ENCODE measurements around the gene DLGAP1. TPM values are rescaled to one million over a fixed set of nuclear protein-coding genes. Genes with fewer than 3 reads are reported as not detected.

DLGAP1 gene
- total RNA-seq, 3 donors from 2014 or later (not counting 1 experiment from before 2014, with no cell fraction given): not detected

DNA sequence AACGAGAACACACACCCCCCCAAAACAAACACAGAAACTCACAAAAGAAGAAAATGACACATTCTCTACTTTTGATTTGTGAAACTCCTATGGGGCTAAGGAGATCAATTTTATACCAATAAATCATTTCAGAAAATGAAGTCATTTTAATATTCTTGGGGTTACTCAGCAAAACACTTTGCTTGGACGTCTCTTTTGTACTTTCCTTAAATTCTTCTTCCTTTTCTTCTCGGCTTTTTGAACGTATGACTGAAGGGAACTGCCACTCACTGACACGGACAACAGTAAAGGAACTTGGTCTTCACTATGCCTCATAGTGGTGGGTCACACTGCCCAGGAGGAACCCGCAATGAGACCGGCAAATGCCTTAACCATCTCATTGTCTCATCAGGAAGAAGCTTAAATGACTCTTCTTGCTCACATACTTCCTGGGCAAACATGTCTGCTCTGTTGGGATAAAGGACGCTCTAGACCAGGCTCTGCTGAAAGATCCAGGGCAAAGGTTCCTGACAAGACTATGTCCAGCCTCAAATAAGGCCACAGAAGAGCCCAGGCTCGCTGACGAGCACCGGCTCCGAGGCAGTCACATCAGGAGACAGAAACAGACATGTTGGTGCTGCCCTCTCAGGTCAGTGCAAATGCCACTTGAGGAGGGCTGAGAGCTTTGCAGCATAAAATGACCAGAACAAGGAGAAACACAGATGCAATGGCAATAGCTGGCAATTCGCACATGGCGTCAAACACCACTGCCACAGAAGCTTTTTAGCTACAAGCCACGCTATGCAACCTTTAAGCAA, 799.7 kb downstream of the DLGAP1 start:
- Histone ChIP-seq H3K36me3 (ENCODE audit: control insufficient read depth, insufficient read depth, low read length) (no peaks in the 10 kb centered on the region), H3K9me3 (ENCODE audit: control insufficient read depth, insufficient read depth, low read length) (no peaks in the 10 kb centered on the region), H3K27ac (ENCODE audit: low read length) (no peak overlapping the region), H3K4me1 (ENCODE audit: control insufficient read depth, insufficient read depth, low read length) (no peaks in the 10 kb centered on the region), H3K27me3 (ENCODE audit: control insufficient read depth, insufficient read depth, low read length) (no peaks in the 10 kb centered on the region), H3K4me3 (ENCODE audit: low read length) (no peak overlapping the region)
- DNase-seq (no peak), ATAC-seq (no peak)
- peaks cover 0 to under 1% of the 10 kb centered on the region in 2 donors for H3K4me1 Mint-ChIP-seq
- H3K27ac Mint-ChIP-seq: no peak overlapping the region
- peaks cover 0 to 4% of the 10 kb centered on the region in 2 donors for H3K27me3 Mint-ChIP-seq (ENCODE audit: low read depth in 2 of 2)
- intact Hi-C loops (cut with micrococcal nuclease): no loop called here
- WGBS (ENCODE audit: insufficient coverage): 85% methylated on average over 15 of the region's 15 CpGs
- H3K4me3 Mint-ChIP-seq: no peak overlapping the region
- TF ChIP-seq, protein P1, sequence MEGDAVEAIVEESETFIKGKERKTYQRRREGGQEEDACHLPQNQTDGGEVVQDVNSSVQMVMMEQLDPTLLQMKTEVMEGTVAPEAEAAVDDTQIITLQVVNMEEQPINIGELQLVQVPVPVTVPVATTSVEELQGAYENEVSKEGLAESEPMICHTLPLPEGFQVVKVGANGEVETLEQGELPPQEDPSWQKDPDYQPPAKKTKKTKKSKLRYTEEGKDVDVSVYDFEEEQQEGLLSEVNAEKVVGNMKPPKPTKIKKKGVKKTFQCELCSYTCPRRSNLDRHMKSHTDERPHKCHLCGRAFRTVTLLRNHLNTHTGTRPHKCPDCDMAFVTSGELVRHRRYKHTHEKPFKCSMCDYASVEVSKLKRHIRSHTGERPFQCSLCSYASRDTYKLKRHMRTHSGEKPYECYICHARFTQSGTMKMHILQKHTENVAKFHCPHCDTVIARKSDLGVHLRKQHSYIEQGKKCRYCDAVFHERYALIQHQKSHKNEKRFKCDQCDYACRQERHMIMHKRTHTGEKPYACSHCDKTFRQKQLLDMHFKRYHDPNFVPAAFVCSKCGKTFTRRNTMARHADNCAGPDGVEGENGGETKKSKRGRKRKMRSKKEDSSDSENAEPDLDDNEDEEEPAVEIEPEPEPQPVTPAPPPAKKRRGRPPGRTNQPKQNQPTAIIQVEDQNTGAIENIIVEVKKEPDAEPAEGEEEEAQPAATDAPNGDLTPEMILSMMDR (IDR thresholded peaks at IDR 0.05): no peak
- H3K36me3 Mint-ChIP-seq: no peaks in the 10 kb centered on the region
- H3K9me3 Mint-ChIP-seq: no peaks in the 10 kb centered on the region

DNA sequence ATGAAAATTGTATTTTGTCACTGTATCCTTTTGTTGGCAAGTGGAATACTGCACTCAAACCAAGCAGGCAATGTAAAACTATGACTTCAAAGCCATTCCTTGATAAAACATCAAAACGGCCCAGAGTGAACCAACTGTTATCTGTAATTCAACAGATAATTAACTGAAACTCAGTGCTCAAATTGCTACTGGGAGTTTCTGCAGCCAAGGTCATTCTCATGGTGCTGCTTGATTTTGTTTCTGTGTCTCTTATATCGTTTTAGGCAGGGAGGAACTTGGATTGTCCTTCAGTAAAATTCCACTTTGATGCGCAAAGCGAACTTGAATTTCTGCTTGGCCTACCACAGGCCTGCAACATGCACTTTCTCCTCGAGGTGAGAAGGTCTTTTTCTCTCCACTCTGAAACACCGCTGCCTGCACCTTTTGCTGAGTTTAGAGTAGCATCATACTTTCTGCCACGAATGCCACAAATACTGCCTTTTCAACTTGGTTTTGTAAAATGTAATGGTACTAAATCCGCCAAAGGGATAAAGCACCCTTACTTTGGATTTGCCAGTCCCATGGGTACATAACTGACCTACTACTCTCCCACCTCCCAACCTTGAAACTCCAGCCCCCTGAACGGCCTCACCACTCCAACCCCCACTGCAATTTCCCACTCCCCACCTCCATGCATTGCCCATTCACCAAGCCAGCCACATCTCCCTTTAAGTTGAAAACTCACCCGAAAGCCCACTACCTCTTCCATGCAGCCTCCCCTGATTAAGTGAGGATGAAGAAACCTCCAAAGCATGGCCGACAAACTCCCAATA, 800.5 kb downstream of the DLGAP1 start:
- Mint-ChIP-seq H3K9me3 (no peaks in the 10 kb centered on the region), H3K36me3 (no peaks in the 10 kb centered on the region), H3K4me1 (no peaks in the 10 kb centered on the region), H3K4me3 (no peak overlapping the region), H3K27ac (no peak overlapping the region), H3K27me3 (ENCODE audit: low read depth in 2 of 2) (peaks cover 0 to 4% of the 10 kb centered on the region in 2 donors)
- Histone ChIP-seq H3K9me3 (ENCODE audit: control insufficient read depth, insufficient read depth, low read length) (no peaks in the 10 kb centered on the region), H3K4me1 (ENCODE audit: control insufficient read depth, insufficient read depth, low read length) (no peaks in the 10 kb centered on the region), H3K27ac (ENCODE audit: low read length) (no peak overlapping the region), H3K36me3 (ENCODE audit: control insufficient read depth, insufficient read depth, low read length) (no peaks in the 10 kb centered on the region), H3K4me3 (ENCODE audit: low read length) (no peak overlapping the region), H3K27me3 (ENCODE audit: control insufficient read depth, insufficient read depth, low read length) (no peaks in the 10 kb centered on the region)
- TF ChIP-seq, protein P1 (IDR thresholded peaks at IDR 0.05): no peak
- ATAC-seq: no peak
- DNase-seq: no peak
- intact Hi-C loops (cut with micrococcal nuclease): no loop called here
- 86% methylated on average over 10 of the region's 11 CpGs for WGBS (ENCODE audit: insufficient coverage)

DNA sequence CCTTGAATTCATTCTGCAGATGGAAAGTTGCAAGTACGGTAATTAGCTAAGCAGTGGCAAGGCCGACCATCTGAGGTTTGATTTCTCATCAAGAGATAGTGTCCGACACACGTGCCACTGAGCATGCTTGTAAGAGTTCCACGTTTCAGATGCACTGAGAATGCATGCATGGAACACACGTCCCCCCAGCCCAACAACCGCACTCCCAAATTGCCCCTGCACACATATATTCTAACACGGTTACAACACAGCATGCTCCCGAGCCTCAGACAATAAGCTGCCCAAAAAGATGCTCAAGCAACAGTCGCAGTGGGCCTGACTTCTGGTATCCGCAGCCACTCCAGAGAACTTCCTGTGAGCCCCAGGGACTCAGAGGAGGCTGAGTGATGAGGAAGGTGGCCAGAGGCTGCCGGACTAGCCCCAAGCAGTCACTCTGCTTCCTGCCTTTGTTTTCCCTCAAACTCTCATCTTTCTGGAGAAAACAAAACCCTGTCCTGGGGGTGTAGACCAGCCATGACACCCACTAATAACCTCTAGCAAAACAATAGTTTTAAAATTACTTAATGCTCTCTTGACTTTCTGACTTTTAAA, 801.2 kb downstream of the DLGAP1 start:
- no peak overlapping the region for H3K27ac Mint-ChIP-seq
- no peak overlapping the region for H3K4me3 Mint-ChIP-seq
- Histone ChIP-seq H3K4me1 (ENCODE audit: control insufficient read depth, insufficient read depth, low read length) (no peaks in the 10 kb centered on the region), H3K36me3 (ENCODE audit: control insufficient read depth, insufficient read depth, low read length) (no peaks in the 10 kb centered on the region), H3K4me3 (ENCODE audit: low read length) (no peak overlapping the region), H3K9me3 (ENCODE audit: control insufficient read depth, insufficient read depth, low read length) (no peaks in the 10 kb centered on the region), H3K27me3 (ENCODE audit: control insufficient read depth, insufficient read depth, low read length) (no peaks in the 10 kb centered on the region), H3K27ac (ENCODE audit: low read length) (no peak overlapping the region)
- no peak for DNase-seq
- no peaks in the 10 kb centered on the region for H3K36me3 Mint-ChIP-seq
- H3K9me3 Mint-ChIP-seq: no peaks in the 10 kb centered on the region
- H3K4me1 Mint-ChIP-seq: no peaks in the 10 kb centered on the region
- peaks cover 0 to 4% of the 10 kb centered on the region in 2 donors for H3K27me3 Mint-ChIP-seq (ENCODE audit: low read depth in 2 of 2)
- TF ChIP-seq, protein P1 (IDR thresholded peaks at IDR 0.05): no peak
- WGBS (ENCODE audit: insufficient coverage): 95% methylated on average over 12 of the region's 12 CpGs
- intact Hi-C loops (cut with micrococcal nuclease): no loop called here
- ATAC-seq: no peak
